ENCODE results near the gene S1PR1. TPM values are rescaled to one million over a fixed set of nuclear protein-coding genes. Genes with fewer than 3 reads are reported as not detected.

The S1PR1 gene
- total RNA-seq, 1 donor from 2014 or later = 8.7 TPM

DNA sequence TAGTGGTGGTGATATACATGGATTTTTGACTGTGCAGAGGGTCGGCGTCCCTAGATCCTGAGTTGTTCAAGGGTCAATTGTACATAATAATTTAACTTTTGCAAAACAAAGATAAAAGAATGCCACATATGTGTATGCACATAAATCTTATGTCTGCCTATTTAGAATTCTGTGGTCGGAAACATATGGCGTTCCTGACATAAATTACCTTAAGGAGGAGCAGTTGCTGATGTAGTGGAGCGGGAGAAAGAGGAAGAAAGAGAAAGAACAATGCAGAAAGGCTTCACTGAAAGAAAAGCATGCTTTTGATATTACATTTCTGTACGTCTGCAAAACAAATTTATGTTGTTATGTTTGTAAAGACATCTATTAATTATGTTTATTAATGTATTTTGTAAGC, 40.0 kb downstream of the S1PR1 start:
- no peak for TF ChIP-seq EZH2phosphoT487 (IDR thresholded peaks at IDR 0.05)
- no peak for TF ChIP-seq EZH2 (IDR thresholded peaks at IDR 0.05)
- TF ChIP-seq, protein P1, sequence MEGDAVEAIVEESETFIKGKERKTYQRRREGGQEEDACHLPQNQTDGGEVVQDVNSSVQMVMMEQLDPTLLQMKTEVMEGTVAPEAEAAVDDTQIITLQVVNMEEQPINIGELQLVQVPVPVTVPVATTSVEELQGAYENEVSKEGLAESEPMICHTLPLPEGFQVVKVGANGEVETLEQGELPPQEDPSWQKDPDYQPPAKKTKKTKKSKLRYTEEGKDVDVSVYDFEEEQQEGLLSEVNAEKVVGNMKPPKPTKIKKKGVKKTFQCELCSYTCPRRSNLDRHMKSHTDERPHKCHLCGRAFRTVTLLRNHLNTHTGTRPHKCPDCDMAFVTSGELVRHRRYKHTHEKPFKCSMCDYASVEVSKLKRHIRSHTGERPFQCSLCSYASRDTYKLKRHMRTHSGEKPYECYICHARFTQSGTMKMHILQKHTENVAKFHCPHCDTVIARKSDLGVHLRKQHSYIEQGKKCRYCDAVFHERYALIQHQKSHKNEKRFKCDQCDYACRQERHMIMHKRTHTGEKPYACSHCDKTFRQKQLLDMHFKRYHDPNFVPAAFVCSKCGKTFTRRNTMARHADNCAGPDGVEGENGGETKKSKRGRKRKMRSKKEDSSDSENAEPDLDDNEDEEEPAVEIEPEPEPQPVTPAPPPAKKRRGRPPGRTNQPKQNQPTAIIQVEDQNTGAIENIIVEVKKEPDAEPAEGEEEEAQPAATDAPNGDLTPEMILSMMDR (IDR thresholded peaks at IDR 0.05) = no peak
- Histone ChIP-seq H3K4me3 (no peak overlapping the region), H3K4me2 (no peak overlapping the region), H3K4me1 (no peaks in the 10 kb centered on the region), H3K9ac (no peak overlapping the region), H2AFZ (replicated peaks) (no peak overlapping the region), H3K27ac (no peak overlapping the region), H4K20me1 (ENCODE audit: low read depth) (no peaks in the 10 kb centered on the region), H3F3A (ENCODE audit: low read depth) (no peaks in the 10 kb centered on the region), H3K36me3 (no peaks in the 10 kb centered on the region), H3K79me2 (ENCODE audit: low read depth) (no peaks in the 10 kb centered on the region), H3K27me3 (no peaks in the 10 kb centered on the region), H3K9me3 (ENCODE audit: low read depth) (no peaks in the 10 kb centered on the region)
- H3K27ac Mint-ChIP-seq = no peak overlapping the region
- DNase-seq (ENCODE audit: low spot score) = no peak
- H3K27me3 Mint-ChIP-seq (ENCODE audit: insufficient read depth, low read depth) = peaks cover 7% of the 10 kb centered on the region
- no peaks in the 10 kb centered on the region for H3K4me1 Mint-ChIP-seq
- H3K4me3 Mint-ChIP-seq = no peak overlapping the region
- H3K9me3 Mint-ChIP-seq = peaks cover 2% of the 10 kb centered on the region
- H3K36me3 Mint-ChIP-seq = no peaks in the 10 kb centered on the region

GRCh38 chr1:101278238-101278637, 41.4 kb downstream of the S1PR1 start:
- peaks cover 7% of the 10 kb centered on the region for H3K4me1 ChIP-seq
- Mint-ChIP-seq H3K9me3 (peaks cover 2% of the 10 kb centered on the region), H3K4me3 (no peak overlapping the region), H3K36me3 (no peaks in the 10 kb centered on the region), H3K4me1 (peaks cover 11% of the 10 kb centered on the region), H3K27me3 (ENCODE audit: insufficient read depth, low read depth) (peaks cover 7% of the 10 kb centered on the region), H3K27ac (no peak overlapping the region)
- H3K79me2 ChIP-seq (ENCODE audit: low read depth) = no peaks in the 10 kb centered on the region
- H3F3A ChIP-seq (ENCODE audit: low read depth) = peaks cover 4% of the 10 kb centered on the region
- H3K4me2 ChIP-seq = no peak overlapping the region
- H3K27ac ChIP-seq = no peak overlapping the region
- H3K9ac ChIP-seq = no peak overlapping the region
- no peak overlapping the region for H2AFZ ChIP-seq (replicated peaks)
- no peaks in the 10 kb centered on the region for H3K9me3 ChIP-seq (ENCODE audit: low read depth)
- TF ChIP-seq EZH2phosphoT487 (IDR thresholded peaks at IDR 0.05) = no peak
- TF ChIP-seq, protein P1 (IDR thresholded peaks at IDR 0.05) = no peak
- no peak for TF ChIP-seq EZH2 (IDR thresholded peaks at IDR 0.05)
- no peaks in the 10 kb centered on the region for H3K27me3 ChIP-seq
- H3K36me3 ChIP-seq = no peaks in the 10 kb centered on the region
- no peak for DNase-seq (ENCODE audit: low spot score)
- no peak overlapping the region for H3K4me3 ChIP-seq
- no peaks in the 10 kb centered on the region for H4K20me1 ChIP-seq (ENCODE audit: low read depth)

- Mint-ChIP-seq H3K4me1 (peaks cover 17% of the 10 kb centered on the region), H3K36me3 (no peaks in the 10 kb centered on the region), H3K9me3 (no peaks in the 10 kb centered on the region), H3K27me3 (ENCODE audit: insufficient read depth, low read depth) (peaks cover 7% of the 10 kb centered on the region), H3K27ac (no peak overlapping the region), H3K4me3 (no peak overlapping the region)
- Histone ChIP-seq H3K79me2 (ENCODE audit: low read depth) (no peaks in the 10 kb centered on the region), H3K9ac (no peak overlapping the region), H3K9me3 (ENCODE audit: low read depth) (no peaks in the 10 kb centered on the region), H3K27me3 (no peaks in the 10 kb centered on the region), H4K20me1 (ENCODE audit: low read depth) (no peaks in the 10 kb centered on the region), H3K4me3 (no peak overlapping the region), H2AFZ (replicated peaks) (no peak overlapping the region), H3K27ac (no peak overlapping the region), H3K4me1 (peaks cover 13% of the 10 kb centered on the region), H3K4me2 (no peak overlapping the region), H3K36me3 (no peaks in the 10 kb centered on the region), H3F3A (ENCODE audit: low read depth) (peaks cover 10% of the 10 kb centered on the region)
- DNase-seq (ENCODE audit: low spot score) = no peak
- TF ChIP-seq EZH2 (IDR thresholded peaks at IDR 0.05) = no peak
- TF ChIP-seq, protein P1 (IDR thresholded peaks at IDR 0.05) = no peak
- TF ChIP-seq EZH2phosphoT487 (IDR thresholded peaks at IDR 0.05) = no peak
These were observed 42.0 kb downstream of the S1PR1 start for GRCh38 chr1:101278845-101279244.
